HepG2 (cell line): Measurements from ENCODE around the gene ABCA3. TPM values are rescaled to one million over a fixed set of nuclear protein-coding genes. Genes with fewer than 3 reads are reported as not detected.

ENCODE experiments used
- ATF5 ChIP-seq: sonication (generic); formaldehyde crosslinking; IDR thresholded peaks from 2 replicates; pipeline ENCODE4 v1.4.0; 2020; ENCODE audit warnings: mild to moderate bottlenecking, low read depth, missing genetic modification reagents
- DNMT3B ChIP-seq: conservative IDR thresholded peaks from 2 replicates; pipeline ENCODE4 v1.6.1; 2016; ENCODE audit warnings: missing biosample characterization, control low read depth
- GRHL1 ChIP-seq: sonication (generic); formaldehyde crosslinking; conservative IDR thresholded peaks from 2 replicates; pipeline ENCODE4 v1.8.0; 2022; ENCODE audit warnings: missing genetic modification reagents
- HMGA1 ChIP-seq: sonication (generic); formaldehyde crosslinking; conservative IDR thresholded peaks from 2 replicates; pipeline ENCODE4 v1.4.0; 2020; ENCODE audit warnings: missing genetic modification reagents
- JUND ChIP-seq: sonication (generic); formaldehyde crosslinking; IDR thresholded peaks from 2 replicates; pipeline ENCODE4 v1.8.0; 2022; ENCODE audit warnings: mild to moderate bottlenecking, missing genetic modification reagents
- MED8 ChIP-seq: sonication (generic); formaldehyde crosslinking; IDR thresholded peaks from 2 replicates; pipeline ENCODE4 v1.8.1; 2023; ENCODE audit warnings: mild to moderate bottlenecking, missing genetic modification reagents; ENCODE audit not compliant: insufficient replicate concordance
- NFE2L1 ChIP-seq: sonication (generic); formaldehyde crosslinking; IDR thresholded peaks from 2 replicates; pipeline ENCODE4 v1.4.0; 2020; ENCODE audit warnings: missing genetic modification reagents, mild to moderate bottlenecking, borderline replicate concordance
- TEAD3 ChIP-seq: optimal IDR thresholded peaks from 2 replicates; pipeline ENCODE3; 2016; ENCODE audit warnings: borderline replicate concordance
- TFE3 ChIP-seq: IDR thresholded peaks from 2 replicates; pipeline ENCODE4 v1.6.1; 2016
- ZNF124 ChIP-seq: sonication (generic); formaldehyde crosslinking; IDR thresholded peaks from 2 replicates; pipeline ENCODE4 v1.4.0; 2020; ENCODE audit warnings: missing genetic modification reagents
- ZNF296 ChIP-seq: sonication (generic); formaldehyde crosslinking; conservative IDR thresholded peaks from 2 replicates; pipeline ENCODE4 v1.5.0; 2020; ENCODE audit warnings: mild to moderate bottlenecking, missing genetic modification reagents
- ZNF570 ChIP-seq: sonication (generic); formaldehyde crosslinking; IDR thresholded peaks from 2 replicates; pipeline ENCODE4 v1.4.0; 2020; ENCODE audit warnings: mild to moderate bottlenecking, missing genetic modification reagents, borderline replicate concordance
- ZNF609 ChIP-seq: sonication (generic); formaldehyde crosslinking; IDR thresholded peaks from 2 replicates; pipeline ENCODE4 v1.4.0; 2020; ENCODE audit warnings: mild to moderate bottlenecking, missing genetic modification reagents, borderline replicate concordance
- ZNF616 ChIP-seq: sonication (generic); formaldehyde crosslinking; IDR thresholded peaks from 2 replicates; pipeline ENCODE4 v1.5.0; 2020; ENCODE audit warnings: low read depth, mild to moderate bottlenecking, missing genetic modification reagents
- ZNF761 ChIP-seq: sonication (generic); formaldehyde crosslinking; conservative IDR thresholded peaks from 2 replicates; pipeline ENCODE4 v1.4.0; 2020; ENCODE audit warnings: mild to moderate bottlenecking, missing genetic modification reagents
- polyA plus RNA-seq, 8 experiments: library from polyadenylated mRNA; depleted of rRNA in 3 of 8; stranded (reverse) in 7 of 8; unstranded in 1 of 8; fragments of >200 nt; fragmentation: Illumina TruSeq in 4 of 8; extraction: Trizol in 4 of 8; gene quantifications; 2 replicates each; pipeline versions ENCODE4 v1.2.1 to v1.2.3, GENCODE V29; 2011 to 2016; ENCODE audit warnings: low read depth in 4 of 8, missing spikeins in 1 of 8, mixed read lengths in 1 of 8; ENCODE audit not compliant: insufficient read depth in 1 of 8
- total RNA-seq, 5 experiments: library from RNA; depleted of rRNA; stranded (reverse); fragments of >200 nt; fragmentation: Illumina TruSeq; extraction: Trizol; gene quantifications; 2 replicates each; pipeline ENCODE4 v1.2.3, GENCODE V29; 2016; ENCODE audit warnings: low read depth in 1 of 5
- TF ChIP-seq, protein P1 (sequence below): sonication (generic); formaldehyde crosslinking; IDR thresholded peaks from 2 replicates; pipeline ENCODE4 v1.4.0; 2020; ENCODE audit warnings: missing genetic modification reagents, mild to moderate bottlenecking, borderline replicate concordance
- TF ChIP-seq, protein P2 (sequence below): sonication (generic); formaldehyde crosslinking; IDR thresholded peaks from 2 replicates; pipeline ENCODE4 v1.4.0; 2020; ENCODE audit warnings: missing genetic modification reagents, borderline replicate concordance

ABCA3 gene
- total and polyA plus RNA-seq, 2 of the 13 experiments (the other 11 are each of a cell fraction or from before 2014, with no cell fraction given): 0.60 to 1.5 TPM

DNA sequence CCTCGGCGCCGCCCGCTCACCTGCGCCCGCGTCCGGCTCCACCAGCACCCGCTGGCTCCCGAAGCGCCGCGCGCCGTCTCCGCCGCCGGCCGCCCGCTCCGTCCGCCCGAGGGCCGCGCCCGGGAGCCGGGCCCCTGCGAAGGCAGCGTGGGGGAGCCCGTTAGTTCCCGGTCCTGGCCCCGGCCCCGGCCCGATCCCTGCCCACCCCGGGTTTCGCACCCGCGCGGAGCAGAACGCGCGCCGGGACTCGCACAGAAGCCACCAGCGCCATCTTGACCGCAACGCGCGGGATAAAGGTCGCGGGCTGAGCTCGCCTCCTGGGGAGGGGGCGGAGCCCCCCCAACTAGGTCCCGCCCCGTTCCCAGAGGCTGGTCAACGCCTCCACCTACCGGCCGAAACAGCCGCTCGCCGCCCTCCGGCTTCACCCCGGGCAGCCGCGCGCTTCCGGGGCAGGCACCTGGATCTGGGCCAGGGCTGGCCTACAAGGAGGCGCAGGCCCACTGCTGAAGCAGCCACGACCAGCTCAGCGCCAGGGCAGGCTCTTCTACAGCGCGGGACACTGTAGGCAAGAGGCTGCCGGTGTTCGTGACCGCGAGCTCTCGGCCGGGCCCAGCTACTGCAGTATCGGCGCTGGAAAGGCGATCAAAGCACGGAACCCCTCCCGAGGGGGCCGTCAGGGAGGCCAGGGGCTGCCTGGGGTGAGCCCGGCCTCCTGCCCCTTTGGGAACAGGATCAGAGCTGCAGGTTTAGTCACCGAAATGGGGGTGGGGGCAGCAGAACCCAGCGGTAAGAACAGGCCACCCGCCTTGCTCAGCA, 89.0 kb downstream of the ABCA3 start, which contains the start of gene ECI1 (continued):
- TF ChIP-seq, protein P1, sequence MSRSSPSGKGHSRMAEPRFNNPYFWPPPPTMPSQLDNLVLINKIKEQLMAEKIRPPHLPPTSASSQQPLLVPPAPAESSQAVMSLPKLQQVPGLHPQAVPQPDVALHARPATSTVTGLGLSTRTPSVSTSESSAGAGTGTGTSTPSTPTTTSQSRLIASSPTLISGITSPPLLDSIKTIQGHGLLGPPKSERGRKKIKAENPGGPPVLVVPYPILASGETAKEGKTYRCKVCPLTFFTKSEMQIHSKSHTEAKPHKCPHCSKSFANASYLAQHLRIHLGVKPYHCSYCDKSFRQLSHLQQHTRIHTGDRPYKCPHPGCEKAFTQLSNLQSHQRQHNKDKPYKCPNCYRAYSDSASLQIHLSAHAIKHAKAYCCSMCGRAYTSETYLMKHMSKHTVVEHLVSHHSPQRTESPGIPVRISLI (CRISPR knock-in tag): no peak
- TF ChIP-seq ZNF609 (CRISPR knock-in tag) (peak; percentile 75), TFE3 (CRISPR knock-in tag) (no peak), ZNF616 (CRISPR knock-in tag) (no peak; the same call in 1 of the 2 replicates), ZNF296 (CRISPR knock-in tag) (no peak), JUND (CRISPR knock-in tag) (no peak), ZNF761 (CRISPR knock-in tag) (no peak; the same call in 1 of the 2 replicates), ZNF570 (CRISPR knock-in tag) (no peak), ZNF124 (CRISPR knock-in tag) (peak; percentile 28), MED8 (CRISPR knock-in tag) (peak; percentile 71), TEAD3 (CRISPR knock-in tag) (no peak), ATF5 (CRISPR knock-in tag) (no peak), HMGA1 (CRISPR knock-in tag) (no peak), NFE2L1 (CRISPR knock-in tag) (no peak), DNMT3B (no peak), GRHL1 (CRISPR knock-in tag) (no peak)
- TF ChIP-seq, protein P2, sequence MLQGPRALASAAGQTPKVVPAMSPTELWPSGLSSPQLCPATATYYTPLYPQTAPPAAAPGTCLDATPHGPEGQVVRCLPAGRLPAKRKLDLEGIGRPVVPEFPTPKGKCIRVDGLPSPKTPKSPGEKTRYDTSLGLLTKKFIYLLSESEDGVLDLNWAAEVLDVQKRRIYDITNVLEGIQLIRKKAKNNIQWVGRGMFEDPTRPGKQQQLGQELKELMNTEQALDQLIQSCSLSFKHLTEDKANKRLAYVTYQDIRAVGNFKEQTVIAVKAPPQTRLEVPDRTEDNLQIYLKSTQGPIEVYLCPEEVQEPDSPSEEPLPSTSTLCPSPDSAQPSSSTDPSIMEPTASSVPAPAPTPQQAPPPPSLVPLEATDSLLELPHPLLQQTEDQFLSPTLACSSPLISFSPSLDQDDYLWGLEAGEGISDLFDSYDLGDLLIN (CRISPR knock-in tag): no peak
